Body of pancreas (tissue), 4 donors: ENCODE data around the gene DEPDC4. TPM values are rescaled to one million over a fixed set of nuclear protein-coding genes. Genes with fewer than 3 reads are reported as not detected.
A peak's percentile ranks its signal among the peaks of the same experiment; 100 is the strongest.

Source experiments
- ATAC-seq: fragments of 150-250 bp; one replicate; pipeline ENCODE4 v1.9.1; 2016
- DNase-seq, 4 donors: peaks; one replicate each; pipeline ENCODE4 v3.0.0-alpha.2; 2019
- H3K27ac ChIP-seq, 4 donors: fragments of 200-600 bp; sonication (generic); 1 replicate in 3 of 4; 2 replicates in 1 of 4; pipeline versions ENCODE4 v1.5.1 to v1.6.1; 2016 to 2019; ENCODE audit warnings: mild to moderate bottlenecking in 1 of 4, mixed read lengths in 1 of 4, moderate library complexity in 1 of 4
- H3K27me3 ChIP-seq, 2 donors: fragments of 200-600 bp; sonication (generic); one replicate each; pipeline ENCODE4 v1.6.0; 2016; ENCODE audit warnings: mild to moderate bottlenecking in 1 of 2
- H3K36me3 ChIP-seq, 2 donors: fragments of 200-600 bp; sonication (generic); replicated peaks in 1 of 2; 2 replicates each; pipeline ENCODE4 v1.5.1; 2016; ENCODE audit warnings: low read depth in 2 of 2; ENCODE audit not compliant: insufficient read depth in 1 of 2
- H3K4me1 ChIP-seq: fragments of 200-600 bp; sonication (generic); one replicate; pipeline ENCODE4 v1.6.0; 2016
- H3K4me3 ChIP-seq, 2 donors: fragments of 200-600 bp; sonication (generic); 1 replicate in 1 of 2; 2 replicates in 1 of 2; pipeline ENCODE4 v1.5.1; 2016 to 2019
- H3K9me3 ChIP-seq, 3 donors: fragments of 200-600 bp; sonication (generic); 1 replicate in 2 of 3; 2 replicates in 1 of 3; pipeline ENCODE4 v1.5.1; 2016
- POLR2A ChIP-seq, 3 donors: fragments of 450-650 bp; IDR thresholded peaks; one replicate each; pipeline ENCODE4 v1.6.1; 2016; ENCODE audit warnings: antibody characterized with exemption in 3 of 3, mild to moderate bottlenecking in 2 of 3
- WGBS, 2 donors: methylation state at CpG; one replicate each; pipeline ENCODE4 v1.1.5; 2017; 5-methylcytosine and 5-hydroxymethylcytosine counted together
- intact Hi-C: fragments of 100-400 bp; cut with DNase I; formaldehyde crosslinking; loops from one replicate; pipeline ENCODE4 v1.15.1; 2023
- total RNA-seq, 2 donors: library from RNA; depleted of rRNA; stranded (reverse); fragments of >200 nt; gene quantifications; one replicate each; pipeline ENCODE4 v1.1.0, GENCODE V29; 2016
- TF ChIP-seq, protein P1 (sequence below), 7 experiments: fragments of 450-650 bp in 4 of 7; fragments of 200-600 bp in 3 of 7; sonication (generic) in 3 of 7; IDR thresholded peaks; one replicate each; pipeline ENCODE4 v1.5.1; 2016 to 2019; ENCODE audit warnings: antibody characterized with exemption in 7 of 7

DEPDC4 gene
- total RNA-seq, 2 donors from 2014 or later, result 2.1 TPM; not detected in 1

DNA sequence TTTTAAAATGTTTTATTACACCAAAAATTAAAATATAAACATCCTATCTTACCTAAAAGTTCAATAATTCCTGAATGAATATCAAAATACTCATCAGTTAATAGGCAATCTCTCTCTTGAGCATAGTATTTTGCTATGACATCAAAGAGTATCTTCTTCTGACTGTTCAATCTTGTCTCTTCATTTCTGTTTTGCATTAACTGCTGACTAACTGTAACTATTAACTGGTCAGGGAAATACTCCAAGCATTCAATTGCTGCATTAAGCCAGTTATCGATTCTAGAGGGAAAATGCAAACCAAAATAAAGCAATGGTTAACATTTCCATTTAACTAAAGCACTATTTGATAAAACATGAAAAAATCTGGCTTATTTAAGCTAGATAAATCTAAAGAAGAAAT lies 13.4 kb downstream of the DEPDC4 start:
- H3K9me3 ChIP-seq, result no peaks in the 10 kb centered on the region
- no peak overlapping the region for H3K27ac ChIP-seq
- intact Hi-C loops, result no loop called here
- 65 to 74% methylated on average over 1 of the region's 1 CpG for WGBS, 2 donors
- H3K4me1 ChIP-seq, result peaks cover 15% of the 10 kb centered on the region
- no peaks in the 10 kb centered on the region for H3K36me3 ChIP-seq
- no peaks in the 10 kb centered on the region for H3K27me3 ChIP-seq
- no peak overlapping the region for H3K4me3 ChIP-seq
- no peak for TF ChIP-seq POLR2A (IDR thresholded peaks at IDR 0.05)
- TF ChIP-seq, protein P1, sequence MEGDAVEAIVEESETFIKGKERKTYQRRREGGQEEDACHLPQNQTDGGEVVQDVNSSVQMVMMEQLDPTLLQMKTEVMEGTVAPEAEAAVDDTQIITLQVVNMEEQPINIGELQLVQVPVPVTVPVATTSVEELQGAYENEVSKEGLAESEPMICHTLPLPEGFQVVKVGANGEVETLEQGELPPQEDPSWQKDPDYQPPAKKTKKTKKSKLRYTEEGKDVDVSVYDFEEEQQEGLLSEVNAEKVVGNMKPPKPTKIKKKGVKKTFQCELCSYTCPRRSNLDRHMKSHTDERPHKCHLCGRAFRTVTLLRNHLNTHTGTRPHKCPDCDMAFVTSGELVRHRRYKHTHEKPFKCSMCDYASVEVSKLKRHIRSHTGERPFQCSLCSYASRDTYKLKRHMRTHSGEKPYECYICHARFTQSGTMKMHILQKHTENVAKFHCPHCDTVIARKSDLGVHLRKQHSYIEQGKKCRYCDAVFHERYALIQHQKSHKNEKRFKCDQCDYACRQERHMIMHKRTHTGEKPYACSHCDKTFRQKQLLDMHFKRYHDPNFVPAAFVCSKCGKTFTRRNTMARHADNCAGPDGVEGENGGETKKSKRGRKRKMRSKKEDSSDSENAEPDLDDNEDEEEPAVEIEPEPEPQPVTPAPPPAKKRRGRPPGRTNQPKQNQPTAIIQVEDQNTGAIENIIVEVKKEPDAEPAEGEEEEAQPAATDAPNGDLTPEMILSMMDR (IDR thresholded peaks at IDR 0.05), result no peak
- ATAC-seq (no peak), DNase-seq (no peak)

DNA sequence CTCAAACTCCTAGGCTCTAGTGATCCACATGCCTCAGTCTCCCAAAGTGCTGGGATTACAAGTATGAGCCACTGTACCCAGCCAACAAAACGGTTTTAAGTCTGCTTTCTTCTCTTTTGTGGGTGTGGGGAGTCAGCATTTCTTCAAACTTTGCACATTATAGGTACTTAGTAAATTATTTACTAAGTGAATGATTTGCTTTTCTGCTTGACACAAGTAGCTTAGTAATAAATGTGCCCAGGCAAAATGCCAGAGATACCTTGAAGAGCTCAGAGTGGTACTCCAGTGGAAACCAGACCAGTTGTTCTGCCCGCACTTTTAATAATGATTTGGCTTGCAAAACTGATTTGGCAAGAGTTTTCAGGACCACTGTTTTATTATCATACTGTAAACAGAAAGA lies 15.0 kb downstream of the DEPDC4 start:
- Histone ChIP-seq H3K4me3 (no peak overlapping the region), H3K27me3 (no peaks in the 10 kb centered on the region), H3K9me3 (no peaks in the 10 kb centered on the region), H3K36me3 (no peaks in the 10 kb centered on the region), H3K4me1 (peaks cover 15% of the 10 kb centered on the region), H3K27ac (peak overlapping the region in 1 of 4 donors; percentile 62)
- 6 to 17% methylated on average over 2 of the region's 2 CpGs for WGBS, 2 donors
- intact Hi-C loops, result no loop called here
- TF ChIP-seq, protein P1 (IDR thresholded peaks at IDR 0.05), result no peak
- no peak for TF ChIP-seq POLR2A (IDR thresholded peaks at IDR 0.05)
- ATAC-seq (peak; percentile 92), DNase-seq (peak; percentile 50 to 91 (median 71))

DNA sequence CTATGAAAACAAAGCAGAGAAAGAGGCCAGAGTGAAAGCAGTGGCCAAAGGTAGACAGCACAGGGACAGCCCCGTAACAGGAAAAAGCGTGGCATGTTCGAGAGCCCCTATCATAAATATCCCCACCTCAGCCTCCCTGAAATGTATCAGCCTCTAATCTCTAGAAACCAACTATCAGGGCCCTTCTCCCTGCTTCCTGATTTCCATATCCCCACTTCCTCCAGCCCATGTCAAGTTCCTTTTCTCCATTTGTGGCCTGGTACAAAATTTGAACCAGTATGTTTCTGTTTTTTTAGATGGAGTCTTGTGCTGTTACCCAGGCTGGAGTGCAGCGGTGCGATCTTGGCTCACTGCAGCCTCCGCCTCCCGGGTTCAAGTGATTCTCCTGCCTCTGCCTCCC lies 16.9 kb downstream of the DEPDC4 start:
- Histone ChIP-seq H3K27ac (no peak overlapping the region), H3K9me3 (no peaks in the 10 kb centered on the region), H3K4me1 (peaks cover 15% of the 10 kb centered on the region), H3K27me3 (no peaks in the 10 kb centered on the region), H3K4me3 (no peak overlapping the region), H3K36me3 (no peaks in the 10 kb centered on the region)
- no peak for TF ChIP-seq POLR2A (IDR thresholded peaks at IDR 0.05)
- TF ChIP-seq, protein P1 (IDR thresholded peaks at IDR 0.05), result no peak
- ATAC-seq (no peak), DNase-seq (no peak)
- intact Hi-C loops, result loop anchor here (10.0 kb wide), 1 partner anchor 155 kb away; no protein-coding TSS in a partner anchor
- 86 to 93% methylated on average over 7 of the region's 7 CpGs for WGBS, 2 donors

DNA sequence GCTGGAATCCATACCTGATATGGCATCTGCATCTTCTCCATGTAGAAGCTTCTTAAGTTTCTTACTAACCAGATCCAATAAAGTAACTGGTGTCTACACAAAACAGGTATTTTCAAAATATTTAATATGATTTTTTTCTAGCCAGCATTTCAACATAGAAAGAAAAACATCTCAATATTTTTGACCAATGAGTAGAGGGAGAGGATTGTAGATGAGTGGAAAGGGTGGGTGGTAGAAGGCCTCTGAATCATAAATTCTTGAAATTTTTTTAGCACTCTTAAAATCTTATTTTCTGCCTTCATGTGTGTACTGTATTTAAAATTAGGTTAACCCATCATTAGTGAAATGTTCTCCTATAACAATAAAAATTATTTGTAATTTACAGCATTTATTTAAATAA lies 18.0 kb downstream of the DEPDC4 start:
- Histone ChIP-seq H3K36me3 (no peaks in the 10 kb centered on the region), H3K4me3 (no peak overlapping the region), H3K9me3 (no peaks in the 10 kb centered on the region), H3K27me3 (no peaks in the 10 kb centered on the region), H3K27ac (no peak overlapping the region), H3K4me1 (peaks cover 15% of the 10 kb centered on the region)
- no peak for DNase-seq
- no peak for TF ChIP-seq POLR2A (IDR thresholded peaks at IDR 0.05)
- TF ChIP-seq, protein P1 (IDR thresholded peaks at IDR 0.05), result no peak
- ATAC-seq, result no peak
- intact Hi-C loops, result loop anchor here (10.0 kb wide), 1 partner anchor 156 kb away; no protein-coding TSS in a partner anchor

DNA sequence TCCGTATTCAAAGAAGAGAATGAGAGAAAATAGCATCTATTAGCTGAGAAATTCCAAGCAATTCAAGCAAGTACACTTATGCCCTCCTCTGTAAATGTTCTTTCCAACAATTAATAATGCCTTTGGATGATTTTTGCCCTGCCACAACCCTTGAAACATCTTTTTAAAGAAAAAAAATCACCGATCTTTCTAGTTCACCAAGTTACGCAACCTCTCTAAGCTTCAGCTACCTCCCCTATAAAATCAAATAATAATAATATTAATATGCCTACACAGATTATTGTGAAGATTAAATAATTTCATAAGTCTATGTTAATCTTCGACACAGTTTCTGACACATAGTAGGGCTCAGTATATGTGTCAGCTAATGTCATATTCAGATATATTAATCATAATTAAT lies 19.1 kb downstream of the DEPDC4 start:
- intact Hi-C loops, result loop anchor here (10.0 kb wide), 1 partner anchor 157 kb away; no protein-coding TSS in a partner anchor
- 91 to 96% methylated on average over 4 of the region's 4 CpGs for WGBS, 2 donors
- H3K9me3 ChIP-seq, result no peaks in the 10 kb centered on the region

More for the DNA sequence above, 19.1 kb downstream of the DEPDC4 start:
- no peak overlapping the region for H3K4me3 ChIP-seq
- H3K4me1 ChIP-seq, result peaks cover 15% of the 10 kb centered on the region
- no peak overlapping the region for H3K27ac ChIP-seq
- ATAC-seq (no peak), DNase-seq (no peak)
- no peaks in the 10 kb centered on the region for H3K27me3 ChIP-seq
- H3K36me3 ChIP-seq, result no peaks in the 10 kb centered on the region
- TF ChIP-seq, protein P1 (IDR thresholded peaks at IDR 0.05), result no peak
- TF ChIP-seq POLR2A (IDR thresholded peaks at IDR 0.05), result no peak
